Ammon's horn (tissue), 1 donor: ENCODE results near the gene MYBL2.
A peak's percentile ranks its signal among the peaks of the same experiment; 100 is the strongest.

Experiments
- DNase-seq: peaks from one replicate; pipeline ENCODE4 v3.0.0-alpha.2; 2016; ENCODE audit warnings: low spot score

MYBL2 gene

DNA sequence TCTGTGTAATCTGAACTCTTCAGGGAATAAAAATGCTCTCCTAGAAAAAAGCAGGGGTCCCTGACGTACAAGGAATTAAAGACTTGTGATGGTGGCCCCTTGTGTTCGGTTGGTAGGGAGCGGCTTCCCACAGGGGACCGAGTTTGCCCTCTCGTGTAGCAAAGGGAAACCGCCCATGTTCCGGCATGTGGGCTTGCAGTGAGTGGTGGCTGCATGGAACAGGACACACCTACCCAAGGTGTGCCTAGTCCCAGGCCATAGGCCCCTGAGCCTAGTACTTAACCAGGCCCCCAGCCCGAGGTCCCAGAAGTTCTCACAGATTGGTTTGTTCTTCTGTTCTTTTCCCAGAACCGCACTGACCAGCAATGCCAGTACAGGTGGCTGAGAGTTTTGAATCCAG, 15.5 kb downstream of the MYBL2 start:
- no peak for DNase-seq

DNA sequence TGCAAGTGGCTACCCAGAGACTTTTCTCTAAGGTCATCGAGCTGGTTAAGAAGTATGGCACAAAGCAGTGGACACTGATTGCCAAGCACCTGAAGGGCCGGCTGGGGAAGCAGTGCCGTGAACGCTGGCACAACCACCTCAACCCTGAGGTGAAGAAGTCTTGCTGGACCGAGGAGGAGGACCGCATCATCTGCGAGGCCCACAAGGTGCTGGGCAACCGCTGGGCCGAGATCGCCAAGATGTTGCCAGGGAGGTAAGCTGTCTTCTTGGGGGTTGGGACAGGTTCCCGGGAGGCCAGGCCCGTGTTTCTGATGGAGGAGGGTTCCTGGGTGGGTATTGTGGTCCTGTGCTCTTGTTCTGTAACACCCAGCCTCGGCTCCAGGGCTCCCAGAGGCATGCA, 19.9 kb downstream of the MYBL2 start:
- DNase-seq = no peak

DNA sequence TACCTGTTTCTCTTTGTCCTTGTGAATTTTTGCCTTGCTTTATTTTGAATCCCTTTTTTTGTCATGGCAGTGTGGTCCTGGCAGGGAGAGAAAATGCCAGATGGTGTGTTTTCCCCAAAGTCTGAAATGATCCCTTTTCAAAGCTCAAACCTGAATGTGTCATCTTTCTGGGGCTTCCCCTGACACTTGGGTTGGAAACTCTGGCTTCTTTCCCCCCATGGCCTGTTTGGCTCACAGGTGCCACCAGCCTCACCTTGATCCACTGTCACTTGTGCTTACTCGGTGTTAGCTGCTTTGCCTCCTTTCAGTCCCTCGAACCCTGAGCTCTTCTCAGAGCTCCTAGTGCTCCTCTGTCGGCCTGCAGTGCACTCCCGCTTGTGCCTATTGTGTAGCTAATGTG, 22.3 kb downstream of the MYBL2 start:
- no peak for DNase-seq

DNA sequence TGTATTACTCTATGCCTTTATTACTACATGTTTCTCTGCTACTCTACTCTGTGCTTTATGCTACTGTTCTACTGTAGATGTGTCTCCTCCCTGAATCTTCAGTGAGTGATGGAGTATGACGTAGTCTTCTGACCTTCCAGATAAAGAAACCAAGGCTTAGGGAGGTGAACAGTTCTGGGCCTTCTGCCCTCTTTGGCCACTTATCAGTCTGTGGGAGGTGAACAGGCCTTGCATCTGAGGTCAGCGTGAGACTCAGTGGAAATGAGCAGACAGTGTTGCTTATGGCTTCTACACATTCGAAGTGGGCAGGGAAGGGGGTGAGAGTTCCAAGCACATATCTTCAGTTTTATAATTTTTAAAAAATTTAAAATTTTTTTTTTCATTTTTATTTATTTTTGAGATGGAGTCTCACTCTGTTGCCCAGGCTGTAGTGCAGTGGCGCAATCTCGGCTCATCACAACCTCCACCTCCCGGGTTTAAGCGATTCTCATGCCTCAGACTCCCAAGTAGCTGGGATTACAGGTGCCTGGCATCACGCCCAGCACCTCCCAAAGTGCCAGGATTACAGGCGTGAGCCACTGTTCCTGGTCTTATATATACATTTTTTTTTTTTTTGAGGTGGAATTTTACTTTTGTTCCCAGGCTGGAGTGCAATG, 24.2 kb downstream of the MYBL2 start:
- DNase-seq = no peak

DNA sequence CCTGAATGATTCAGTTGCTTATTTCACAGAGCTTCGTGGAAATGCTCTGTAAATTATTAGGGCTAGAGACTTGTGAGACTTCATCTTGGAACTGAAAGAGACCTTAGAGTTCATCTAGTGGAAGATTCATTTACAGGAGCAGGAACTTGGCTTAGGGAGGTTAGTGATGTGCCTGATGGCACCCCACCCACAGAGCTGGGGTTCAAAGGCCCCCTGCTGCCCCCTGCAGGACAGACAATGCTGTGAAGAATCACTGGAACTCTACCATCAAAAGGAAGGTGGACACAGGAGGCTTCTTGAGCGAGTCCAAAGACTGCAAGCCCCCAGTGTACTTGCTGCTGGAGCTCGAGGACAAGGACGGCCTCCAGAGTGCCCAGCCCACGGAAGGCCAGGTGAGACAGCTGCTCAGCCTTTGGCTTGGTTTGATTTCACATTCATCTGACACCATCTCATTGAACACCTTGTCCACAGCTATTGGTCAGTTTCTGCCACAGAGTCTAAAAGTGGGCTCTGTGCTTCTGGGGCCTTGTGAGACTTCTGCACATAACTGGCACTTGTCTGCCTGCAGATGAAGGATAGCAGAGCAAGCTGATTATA, 25.1 kb downstream of the MYBL2 start:
- peak; percentile 20 for DNase-seq

DNA sequence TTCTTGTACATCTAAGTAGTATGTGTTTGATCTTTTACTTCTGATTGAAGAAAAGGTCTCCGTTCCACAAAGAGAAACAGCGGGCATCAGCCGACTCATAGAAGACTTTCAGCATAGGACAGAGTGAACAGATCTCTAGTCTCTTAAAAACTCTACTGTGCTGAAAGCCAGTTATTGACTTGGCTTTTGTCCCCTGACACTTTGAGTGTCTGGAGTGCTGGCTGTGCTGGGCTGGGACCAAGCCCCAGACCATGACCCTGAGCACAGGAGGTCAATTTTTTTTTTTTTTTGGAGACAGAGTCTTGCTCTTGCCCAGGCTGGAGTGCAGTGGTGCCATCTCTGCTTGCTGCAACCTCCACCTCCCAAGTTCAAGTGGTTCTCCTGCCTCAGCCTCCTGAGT, 27.8 kb downstream of the MYBL2 start:
- DNase-seq = no peak

DNA sequence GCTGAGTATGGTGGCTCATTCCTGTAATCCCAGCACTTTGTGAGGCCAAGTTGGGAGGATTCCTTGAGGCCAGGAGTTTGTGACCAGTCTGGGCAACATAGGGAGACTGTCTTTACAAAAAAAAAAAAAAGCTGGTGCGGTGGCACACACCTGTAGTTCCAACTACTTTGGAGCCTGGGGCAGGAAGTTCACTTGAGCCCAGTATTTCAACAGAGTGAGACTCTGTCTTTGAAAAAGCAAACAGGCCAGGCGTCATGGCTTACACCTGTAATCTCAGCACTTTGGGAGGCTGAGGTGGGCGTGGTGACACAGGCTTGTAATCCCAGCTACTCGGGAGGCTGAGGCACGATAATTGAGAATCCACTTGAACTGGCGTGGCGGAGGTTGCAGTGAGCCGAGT, 28.7 kb downstream of the MYBL2 start:
- no peak for DNase-seq

DNA sequence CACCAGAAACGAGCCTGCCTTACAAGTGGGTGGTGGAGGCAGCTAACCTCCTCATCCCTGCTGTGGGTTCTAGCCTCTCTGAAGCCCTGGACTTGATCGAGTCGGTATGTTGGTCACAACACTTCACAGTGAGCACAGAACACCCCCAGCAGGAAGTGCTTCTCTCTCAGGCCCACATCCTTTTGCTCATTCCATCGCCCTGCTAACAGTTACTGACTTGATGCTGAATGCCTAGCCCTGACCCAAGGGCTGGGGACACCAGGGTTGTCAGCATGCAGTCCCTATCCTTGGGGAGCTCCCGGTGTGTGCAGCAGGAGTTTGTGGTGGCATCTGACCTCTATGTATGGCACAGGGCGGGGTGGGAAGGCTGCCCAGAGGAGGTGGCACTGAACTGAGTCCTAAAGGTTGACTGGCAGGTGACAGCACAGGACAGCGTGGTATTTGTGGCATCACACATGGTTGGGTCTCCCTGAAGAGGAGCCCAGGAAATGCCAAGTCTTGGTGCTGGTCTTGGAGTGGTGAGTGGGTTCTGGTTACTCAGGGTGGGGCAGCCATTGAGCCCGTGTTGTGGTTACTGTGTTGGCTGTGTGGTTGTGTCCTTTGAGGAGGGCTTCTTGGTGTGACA, 33.1 kb downstream of the MYBL2 start:
- DNase-seq = no peak

DNA sequence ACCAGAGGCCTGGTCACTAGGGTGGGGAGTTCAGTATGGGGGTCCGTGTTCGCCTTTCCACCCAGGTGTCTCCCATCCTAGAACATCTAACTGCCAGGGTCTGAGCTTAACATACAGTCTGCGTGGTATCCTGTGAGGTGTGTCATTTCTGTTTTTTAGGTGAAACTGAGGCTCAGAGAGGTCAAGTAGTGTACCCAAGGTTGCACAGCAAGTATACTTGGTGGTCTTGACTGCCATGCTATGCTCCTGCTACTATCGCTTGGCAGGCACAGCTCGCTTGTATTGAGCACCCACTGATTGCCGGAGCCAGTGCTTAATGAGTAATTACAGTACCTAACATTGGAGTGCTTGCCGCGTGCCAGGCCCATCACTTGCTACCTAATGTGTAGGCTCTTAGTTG, 33.7 kb downstream of the MYBL2 start:
- no peak for DNase-seq

DNA sequence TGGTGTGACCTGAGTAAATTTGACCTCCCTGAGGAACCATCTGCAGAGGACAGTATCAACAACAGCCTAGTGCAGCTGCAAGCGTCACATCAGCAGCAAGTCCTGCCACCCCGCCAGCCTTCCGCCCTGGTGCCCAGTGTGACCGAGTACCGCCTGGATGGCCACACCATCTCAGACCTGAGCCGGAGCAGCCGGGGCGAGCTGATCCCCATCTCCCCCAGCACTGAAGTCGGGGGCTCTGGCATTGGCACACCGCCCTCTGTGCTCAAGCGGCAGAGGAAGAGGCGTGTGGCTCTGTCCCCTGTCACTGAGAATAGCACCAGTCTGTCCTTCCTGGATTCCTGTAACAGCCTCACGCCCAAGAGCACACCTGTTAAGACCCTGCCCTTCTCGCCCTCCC, 35.6 kb downstream of the MYBL2 start:
- no peak for DNase-seq

DNA sequence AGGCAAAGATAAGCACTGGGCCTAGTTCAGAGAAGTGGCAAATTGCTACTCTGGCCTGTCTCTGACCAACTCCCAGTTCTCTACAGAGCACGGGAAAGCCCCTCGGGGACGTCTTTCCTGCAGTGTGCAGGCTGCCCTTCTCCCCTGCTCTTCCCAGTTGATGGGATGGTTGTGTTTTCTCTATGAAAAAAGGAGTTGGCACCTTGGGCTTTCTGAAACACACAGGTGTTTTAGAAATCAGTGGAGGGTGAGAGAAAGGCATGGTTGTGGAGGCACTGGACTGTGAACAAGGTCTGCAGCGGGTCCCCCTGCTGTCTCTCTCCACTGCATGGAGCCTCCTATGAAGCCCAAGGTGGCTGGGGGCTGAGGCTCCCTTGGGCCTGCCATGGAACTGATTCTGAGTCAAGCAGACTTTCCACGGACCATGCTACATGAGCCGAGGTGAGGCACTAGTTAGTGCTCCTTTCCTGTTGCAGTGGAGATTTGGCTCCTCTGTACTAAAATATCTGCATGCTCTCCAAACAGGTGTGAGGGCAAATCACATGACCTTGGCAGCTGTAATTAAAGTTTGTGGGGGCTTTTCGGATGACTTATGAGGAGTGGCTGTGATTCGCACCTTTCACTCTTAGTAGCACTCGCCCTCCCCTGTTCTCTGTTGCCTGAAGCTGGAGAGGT, 43.6 kb downstream of the MYBL2 start:
- DNase-seq = no peak

DNA sequence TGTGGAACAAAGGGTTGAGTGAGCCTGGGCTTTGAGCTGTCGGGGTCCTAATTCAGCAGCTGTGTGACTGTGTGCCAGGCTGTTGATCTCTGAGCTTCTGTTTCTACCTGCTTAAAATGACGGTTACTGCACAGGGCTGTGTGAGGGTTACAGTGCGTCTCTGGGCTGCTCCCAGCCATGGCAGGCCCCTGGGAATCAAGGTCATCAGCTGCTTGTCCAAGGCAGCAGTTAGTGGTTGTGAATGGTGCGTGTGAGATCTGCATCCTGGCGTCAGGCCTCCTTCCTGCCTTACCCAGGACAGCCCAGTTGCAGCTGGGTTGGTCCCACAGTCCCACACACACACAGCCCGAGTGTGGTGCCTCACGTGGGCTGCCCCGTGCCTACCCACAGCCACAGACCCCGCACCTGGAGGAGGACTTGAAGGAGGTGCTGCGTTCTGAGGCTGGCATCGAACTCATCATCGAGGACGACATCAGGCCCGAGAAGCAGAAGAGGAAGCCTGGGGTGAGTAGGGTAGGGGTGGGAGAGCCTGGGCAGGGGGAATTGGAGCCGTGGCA, 44.3 kb downstream of the MYBL2 start:
- DNase-seq = no peak

DNA sequence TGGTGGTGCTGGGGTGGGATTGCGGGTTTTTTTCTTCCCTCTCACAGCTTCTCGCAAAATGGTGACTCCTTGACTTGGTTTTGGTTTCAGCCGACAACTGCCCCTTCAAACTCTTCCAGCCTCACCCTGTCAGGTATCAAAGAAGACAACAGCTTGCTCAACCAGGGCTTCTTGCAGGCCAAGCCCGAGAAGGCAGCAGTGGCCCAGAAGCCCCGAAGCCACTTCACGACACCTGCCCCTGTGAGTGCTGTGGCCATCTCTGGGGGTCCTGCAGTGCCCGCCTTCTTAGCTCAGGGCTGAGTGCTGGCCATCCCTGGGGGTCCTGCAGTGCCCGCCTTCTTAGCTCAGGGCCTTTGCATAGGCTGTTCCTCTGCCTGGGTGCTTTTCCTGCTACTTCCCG, 48.1 kb downstream of the MYBL2 start:
- DNase-seq = no peak

DNA sequence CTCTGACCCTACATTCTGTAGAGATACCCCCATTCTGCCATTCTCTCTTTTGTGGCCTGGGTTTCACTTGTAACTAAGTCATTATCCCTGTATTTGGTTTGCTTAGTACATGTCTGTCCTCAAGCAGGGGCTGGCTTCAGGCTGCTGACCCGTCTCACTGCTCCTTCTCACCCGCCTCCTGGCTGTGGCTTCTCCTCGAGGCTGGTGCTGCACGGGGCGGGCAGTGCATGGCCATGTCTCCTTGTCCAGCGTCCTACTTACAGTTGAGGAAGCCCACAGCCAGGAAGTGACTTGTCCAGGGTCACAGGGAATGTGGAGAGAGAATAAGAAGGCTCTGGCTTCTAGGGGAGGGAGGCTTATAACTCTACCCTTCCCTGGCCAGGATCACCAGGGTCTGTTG, 48.6 kb downstream of the MYBL2 start:
- no peak for DNase-seq

DNA sequence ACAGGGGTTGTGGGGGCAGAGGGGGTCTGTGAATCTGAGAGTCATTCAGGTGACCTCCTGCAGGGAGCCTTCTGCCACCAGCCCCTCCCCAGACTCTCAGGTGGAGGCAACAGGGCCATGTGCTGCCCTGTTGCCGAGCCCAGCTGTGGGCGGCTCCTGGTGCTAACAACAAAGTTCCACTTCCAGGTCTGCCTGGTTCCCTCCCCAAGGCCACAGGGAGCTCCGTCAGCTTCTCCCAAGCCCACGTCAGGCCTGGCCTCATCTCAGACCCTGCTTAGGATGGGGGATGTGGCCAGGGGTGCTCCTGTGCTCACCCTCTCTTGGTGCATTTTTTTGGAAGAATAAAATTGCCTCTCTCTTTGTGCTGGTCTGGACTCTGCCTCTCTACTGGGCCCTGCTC, 49.2 kb downstream of the MYBL2 start:
- no peak for DNase-seq

DNA sequence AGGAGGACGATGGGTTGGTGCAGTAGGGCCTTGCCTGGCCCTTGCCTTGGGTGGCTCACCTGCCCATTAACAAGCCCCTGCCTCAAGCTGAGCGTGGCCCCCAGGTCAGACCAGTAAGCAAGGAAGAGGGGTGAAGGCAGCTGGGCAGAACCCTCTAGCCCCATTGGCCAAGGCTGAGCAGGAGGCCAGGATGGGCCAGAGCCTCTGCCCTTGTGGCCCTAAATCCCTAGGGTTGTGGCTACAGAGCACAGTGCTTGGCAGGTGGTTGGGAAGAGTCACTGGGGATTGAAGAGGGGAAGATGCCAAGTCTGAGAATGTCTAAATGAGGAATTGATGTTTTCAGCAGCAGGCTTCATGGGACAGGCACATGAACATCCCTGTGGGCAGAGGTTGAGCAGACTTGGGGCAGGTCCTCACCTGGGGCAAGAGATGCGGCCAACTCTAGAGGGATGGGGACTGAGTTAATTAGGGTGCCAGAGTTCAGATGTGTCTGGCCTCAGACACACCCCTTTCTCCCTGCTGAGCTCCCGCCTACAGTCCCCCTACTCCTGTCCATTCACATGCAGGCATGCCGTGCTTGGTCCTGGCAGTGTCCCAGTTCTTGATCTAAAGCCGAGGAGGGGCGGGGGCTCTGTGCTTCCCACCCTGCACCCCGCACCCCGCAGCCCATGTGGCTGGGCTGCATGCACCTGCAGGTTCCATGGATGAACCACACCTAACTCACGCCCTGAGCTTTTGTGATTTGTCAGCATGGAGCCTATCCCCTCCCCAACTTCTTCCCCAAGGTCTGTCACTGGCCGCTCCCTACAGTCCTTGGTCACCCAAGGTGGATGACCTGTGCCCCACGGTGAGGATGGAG, 50.1 kb downstream of the MYBL2 start:
- DNase-seq = no peak

DNA sequence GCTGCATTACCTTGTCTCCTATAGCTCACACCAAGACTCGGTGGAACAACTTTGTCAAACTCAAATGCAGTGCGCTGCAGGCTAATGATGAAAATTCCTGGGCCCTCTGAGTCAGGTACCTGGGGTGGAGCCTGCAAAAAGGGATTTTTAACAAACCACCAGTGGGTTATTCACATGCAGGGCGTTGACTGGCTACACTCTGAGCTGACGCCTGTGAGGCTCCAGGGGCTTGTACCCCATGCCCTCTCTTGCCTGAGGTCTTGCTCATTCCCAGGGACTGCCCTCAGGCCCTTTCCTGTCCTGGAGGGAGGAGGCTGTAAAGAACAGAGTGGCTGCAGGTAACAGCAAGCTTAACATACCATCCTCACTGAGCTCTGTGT, 50.7 kb downstream of the MYBL2 start:
- DNase-seq = no peak

DNA sequence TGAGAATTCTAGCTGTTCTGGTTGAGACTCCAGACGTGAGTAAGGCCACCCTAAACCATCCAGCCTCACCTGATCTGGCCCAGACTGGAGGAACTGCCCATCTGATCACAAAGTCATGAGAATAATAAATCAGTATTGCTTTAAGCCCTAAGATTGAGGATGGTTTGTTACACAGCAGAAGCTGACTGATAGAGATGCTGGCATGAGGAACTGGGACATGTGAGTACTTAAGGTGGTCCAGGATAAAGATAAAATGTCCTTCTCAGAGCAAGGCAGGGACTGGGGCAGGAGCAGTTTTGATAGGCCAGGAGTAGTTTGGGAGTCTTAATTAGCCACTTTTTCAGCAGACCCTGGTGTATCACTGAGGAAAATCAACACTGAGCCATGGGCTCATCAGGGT, 53.1 kb downstream of the MYBL2 start:
- no peak for DNase-seq

DNA sequence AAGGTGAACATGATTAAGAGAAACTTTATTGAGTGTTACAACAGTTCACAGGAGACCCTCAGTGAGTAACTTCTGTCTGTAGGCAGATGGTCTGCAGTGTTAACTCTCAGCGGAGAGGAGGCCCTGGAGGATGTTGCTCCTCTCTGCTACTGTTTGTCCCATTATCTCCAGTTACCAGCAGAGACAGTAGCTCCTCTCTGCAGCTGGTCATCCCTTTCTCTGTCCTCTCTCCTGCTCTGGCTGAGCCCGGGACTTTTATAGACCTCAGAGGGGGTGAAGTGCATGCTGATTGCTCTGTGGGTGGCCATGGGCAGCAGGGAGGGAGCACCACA, 54.1 kb downstream of the MYBL2 start:
- DNase-seq = no peak

DNA sequence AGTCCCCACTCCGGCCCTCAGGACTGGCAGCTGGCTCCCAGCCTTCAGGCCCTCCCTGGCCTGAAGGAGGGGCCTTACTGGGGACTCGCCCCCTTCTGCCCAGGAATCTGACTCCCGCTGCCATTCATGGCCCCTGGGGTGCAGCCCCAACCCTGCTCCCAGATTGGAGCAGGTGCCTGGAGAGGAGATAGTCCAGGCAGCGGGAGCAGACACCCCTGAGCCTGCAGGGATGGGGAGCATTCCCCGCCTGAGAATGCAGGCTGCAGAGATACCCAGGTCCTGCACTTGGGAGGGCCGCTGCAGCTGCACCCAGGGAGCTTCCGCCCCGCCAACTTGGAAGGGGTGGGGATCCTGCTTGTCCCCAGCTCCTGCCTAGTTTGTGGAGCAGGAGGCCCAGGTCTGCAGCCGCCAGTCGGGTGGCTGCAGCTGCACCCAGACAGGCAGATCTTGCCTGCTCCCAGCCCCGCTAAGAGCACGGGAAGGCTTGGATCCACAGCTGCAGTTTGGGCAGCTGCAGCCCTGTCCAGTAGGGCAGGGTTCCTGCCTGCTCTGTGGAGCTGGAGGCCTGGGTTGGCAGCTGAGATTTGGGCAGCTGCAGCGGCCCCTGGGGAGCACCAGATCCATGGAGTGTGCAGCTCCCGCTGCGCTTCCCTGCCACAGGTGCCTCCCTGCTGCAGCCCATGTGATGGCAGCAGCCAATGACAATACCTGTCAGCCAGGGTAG, 54.7 kb downstream of the MYBL2 start:
- no peak for DNase-seq

DNA sequence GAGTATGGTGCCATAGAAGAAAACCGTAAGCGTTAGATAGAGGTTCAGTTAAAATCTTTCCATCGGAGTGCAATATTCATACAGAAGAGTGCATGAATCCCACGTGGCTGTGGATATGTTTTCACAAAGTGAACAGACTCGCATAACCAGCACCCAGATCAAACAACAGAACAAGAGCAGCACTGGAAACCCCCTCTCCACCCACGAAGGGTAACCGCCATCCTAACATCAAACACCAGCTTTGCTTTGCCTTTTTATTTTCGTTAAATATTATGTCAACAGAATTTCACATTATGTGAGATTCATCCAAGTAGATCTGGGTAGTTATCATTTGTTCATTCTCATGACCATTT, 55.2 kb downstream of the MYBL2 start:
- no peak for DNase-seq

DNA sequence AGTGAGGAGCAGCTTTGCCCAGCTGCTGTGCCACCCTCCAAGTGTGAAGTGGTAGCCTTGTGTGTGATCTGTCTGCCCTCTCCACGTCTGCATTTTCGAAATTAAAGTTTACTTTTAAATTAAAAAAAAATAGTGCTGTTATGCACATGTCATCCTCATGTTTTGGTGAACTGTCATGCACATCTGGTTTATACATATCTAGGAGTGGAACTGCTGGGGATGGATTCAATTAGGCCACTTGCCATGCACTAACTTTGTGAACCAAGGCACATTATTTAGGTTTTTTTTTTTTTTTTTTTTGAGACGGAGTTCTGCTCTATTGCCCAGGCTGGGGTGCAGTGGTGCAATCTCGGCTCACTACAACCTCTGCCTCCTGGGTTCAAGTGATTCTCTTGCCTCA, 56.3 kb downstream of the MYBL2 start:
- no peak for DNase-seq
